ENCODE measurements around the gene ROBO1. TPM values are rescaled to one million over a fixed set of nuclear protein-coding genes. Genes with fewer than 3 reads are reported as not detected.

The ROBO1 gene
- total RNA-seq, 1 donor, result 69.8 TPM

- no peak for DNase-seq (ENCODE audit: insufficient read length, low spot score, missing footprints)
- Histone ChIP-seq H3K79me2 (ENCODE audit: insufficient read depth, low read length) (no peaks in the 10 kb centered on the region), H3K27ac (ENCODE audit: low read depth, low read length) (no peak overlapping the region), H3K27me3 (ENCODE audit: insufficient read depth, low read length) (no peaks in the 10 kb centered on the region), H2AFZ (ENCODE audit: low read length) (no peak overlapping the region), H3K4me2 (ENCODE audit: insufficient read depth, low read length) (no peak overlapping the region), H3K4me3 (ENCODE audit: insufficient read depth, low read length) (no peak overlapping the region), H3K36me3 (ENCODE audit: insufficient read depth, low read length) (no peaks in the 10 kb centered on the region), H3K9me3 (ENCODE audit: low read depth, low read length) (no peaks in the 10 kb centered on the region), H3K4me1 (ENCODE audit: insufficient read depth, low read length) (no peaks in the 10 kb centered on the region), H4K20me1 (ENCODE audit: insufficient read depth, low read length) (no peaks in the 10 kb centered on the region)
- no peak for TF ChIP-seq CTCF (IDR thresholded peaks at IDR 0.05; ENCODE audit: extremely low read depth, low read depth, low read length)
Observed at GRCh38 chr3:79467721-79468120, 300.1 kb downstream of the ROBO1 start.

- Histone ChIP-seq H2AFZ (ENCODE audit: low read length) (no peak overlapping the region), H3K4me1 (ENCODE audit: insufficient read depth, low read length) (no peaks in the 10 kb centered on the region), H3K27me3 (ENCODE audit: insufficient read depth, low read length) (no peaks in the 10 kb centered on the region), H4K20me1 (ENCODE audit: insufficient read depth, low read length) (no peaks in the 10 kb centered on the region), H3K36me3 (ENCODE audit: insufficient read depth, low read length) (no peaks in the 10 kb centered on the region), H3K27ac (ENCODE audit: low read depth, low read length) (no peak overlapping the region), H3K4me3 (ENCODE audit: insufficient read depth, low read length) (no peak overlapping the region), H3K4me2 (ENCODE audit: insufficient read depth, low read length) (no peak overlapping the region), H3K79me2 (ENCODE audit: insufficient read depth, low read length) (no peaks in the 10 kb centered on the region), H3K9me3 (ENCODE audit: low read depth, low read length) (no peaks in the 10 kb centered on the region)
- DNase-seq (ENCODE audit: insufficient read length, low spot score, missing footprints), result no peak
- no peak for TF ChIP-seq CTCF (IDR thresholded peaks at IDR 0.05; ENCODE audit: extremely low read depth, low read depth, low read length)
Observed at GRCh38 chr3:79461129-79461792, 306.5 kb downstream of the ROBO1 start.

GRCh38 chr3:79453600-79453999 lies 314.2 kb downstream of the ROBO1 start:
- H4K20me1 ChIP-seq (ENCODE audit: insufficient read depth, low read length), result no peaks in the 10 kb centered on the region
- no peaks in the 10 kb centered on the region for H3K27me3 ChIP-seq (ENCODE audit: insufficient read depth, low read length)
- no peak for DNase-seq (ENCODE audit: insufficient read length, low spot score, missing footprints)
- H3K4me1 ChIP-seq (ENCODE audit: insufficient read depth, low read length), result no peaks in the 10 kb centered on the region
- no peak overlapping the region for H3K4me2 ChIP-seq (ENCODE audit: insufficient read depth, low read length)
- no peak overlapping the region for H2AFZ ChIP-seq (ENCODE audit: low read length)
- no peak overlapping the region for H3K4me3 ChIP-seq (ENCODE audit: insufficient read depth, low read length)
- H3K79me2 ChIP-seq (ENCODE audit: insufficient read depth, low read length), result no peaks in the 10 kb centered on the region
- TF ChIP-seq CTCF (IDR thresholded peaks at IDR 0.05; ENCODE audit: extremely low read depth, low read depth, low read length), result no peak
- no peak overlapping the region for H3K27ac ChIP-seq (ENCODE audit: low read depth, low read length)
- no peaks in the 10 kb centered on the region for H3K9me3 ChIP-seq (ENCODE audit: low read depth, low read length)
- no peaks in the 10 kb centered on the region for H3K36me3 ChIP-seq (ENCODE audit: insufficient read depth, low read length)

- H3K4me2 ChIP-seq (ENCODE audit: insufficient read depth, low read length), result no peak overlapping the region
- no peak for TF ChIP-seq CTCF (IDR thresholded peaks at IDR 0.05; ENCODE audit: extremely low read depth, low read depth, low read length)
- no peaks in the 10 kb centered on the region for H3K27me3 ChIP-seq (ENCODE audit: insufficient read depth, low read length)
- no peaks in the 10 kb centered on the region for H3K4me1 ChIP-seq (ENCODE audit: insufficient read depth, low read length)
- H4K20me1 ChIP-seq (ENCODE audit: insufficient read depth, low read length), result no peaks in the 10 kb centered on the region
- H2AFZ ChIP-seq (ENCODE audit: low read length), result no peak overlapping the region
- H3K9me3 ChIP-seq (ENCODE audit: low read depth, low read length), result no peaks in the 10 kb centered on the region
- H3K36me3 ChIP-seq (ENCODE audit: insufficient read depth, low read length), result no peaks in the 10 kb centered on the region
- no peak overlapping the region for H3K27ac ChIP-seq (ENCODE audit: low read depth, low read length)
- no peak overlapping the region for H3K4me3 ChIP-seq (ENCODE audit: insufficient read depth, low read length)
- DNase-seq (ENCODE audit: insufficient read length, low spot score, missing footprints), result no peak
- H3K79me2 ChIP-seq (ENCODE audit: insufficient read depth, low read length), result no peaks in the 10 kb centered on the region
Observed at GRCh38 chr3:79436387-79436786, 331.4 kb downstream of the ROBO1 start.
